ENCODE data around the gene MYLK. TPM values are rescaled to one million over a fixed set of nuclear protein-coding genes. Genes with fewer than 3 reads are reported as not detected.

Gene MYLK
- total and polyA plus RNA-seq, 9 of the 15 experiments (the other 6 are each of a cell fraction or from before 2014, with no cell fraction given), result 0.11 to 0.53 (median 0.18) TPM; not detected in 2

DNA sequence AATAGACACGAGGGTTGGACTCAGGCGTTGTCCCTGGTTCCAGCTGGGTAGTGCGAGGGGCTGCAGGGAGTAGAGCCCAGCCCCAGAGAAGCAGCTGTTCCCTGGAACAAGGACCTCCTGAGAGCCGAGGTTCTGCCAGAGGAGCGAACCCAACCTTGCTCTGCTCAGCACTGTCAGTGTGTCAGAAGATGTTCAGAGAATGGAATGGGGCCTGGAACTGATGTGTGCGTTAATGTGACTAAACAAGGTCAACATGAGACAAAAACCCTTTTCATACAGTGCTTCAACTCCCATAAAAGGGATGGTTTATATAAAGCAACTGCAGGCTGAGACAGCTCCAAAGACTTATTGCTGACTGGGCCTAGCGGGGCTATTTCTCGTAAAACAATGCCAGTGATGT lies 263.8 kb downstream of the MYLK start (continued):
- TF ChIP-seq, protein P1, sequence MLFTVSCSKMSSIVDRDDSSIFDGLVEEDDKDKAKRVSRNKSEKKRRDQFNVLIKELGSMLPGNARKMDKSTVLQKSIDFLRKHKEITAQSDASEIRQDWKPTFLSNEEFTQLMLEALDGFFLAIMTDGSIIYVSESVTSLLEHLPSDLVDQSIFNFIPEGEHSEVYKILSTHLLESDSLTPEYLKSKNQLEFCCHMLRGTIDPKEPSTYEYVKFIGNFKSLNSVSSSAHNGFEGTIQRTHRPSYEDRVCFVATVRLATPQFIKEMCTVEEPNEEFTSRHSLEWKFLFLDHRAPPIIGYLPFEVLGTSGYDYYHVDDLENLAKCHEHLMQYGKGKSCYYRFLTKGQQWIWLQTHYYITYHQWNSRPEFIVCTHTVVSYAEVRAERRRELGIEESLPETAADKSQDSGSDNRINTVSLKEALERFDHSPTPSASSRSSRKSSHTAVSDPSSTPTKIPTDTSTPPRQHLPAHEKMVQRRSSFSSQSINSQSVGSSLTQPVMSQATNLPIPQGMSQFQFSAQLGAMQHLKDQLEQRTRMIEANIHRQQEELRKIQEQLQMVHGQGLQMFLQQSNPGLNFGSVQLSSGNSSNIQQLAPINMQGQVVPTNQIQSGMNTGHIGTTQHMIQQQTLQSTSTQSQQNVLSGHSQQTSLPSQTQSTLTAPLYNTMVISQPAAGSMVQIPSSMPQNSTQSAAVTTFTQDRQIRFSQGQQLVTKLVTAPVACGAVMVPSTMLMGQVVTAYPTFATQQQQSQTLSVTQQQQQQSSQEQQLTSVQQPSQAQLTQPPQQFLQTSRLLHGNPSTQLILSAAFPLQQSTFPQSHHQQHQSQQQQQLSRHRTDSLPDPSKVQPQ (CRISPR knock-in tag; IDR thresholded peaks at IDR 0.05; ENCODE audit: borderline replicate concordance), result no peak
- no peak for TF ChIP-seq SMAD4 (CRISPR knock-in tag; conservative IDR thresholded peaks at IDR 0.05)

- H3K4me2 ChIP-seq (ENCODE audit: insufficient read depth, low read length), result no peak overlapping the region
- peaks cover 0 to 18% of the 10 kb centered on the region in 2 experiments; a peak in 4 of 5 replicates for H3K4me1 ChIP-seq (replicated peaks in 1 of 2; ENCODE audit: control insufficient read depth in 2 of 2, insufficient read depth in 2 of 2, low read length in 2 of 2)
- intact Hi-C loops (cut with micrococcal nuclease), result loop anchor here (2.0 kb wide), 1 partner anchor 34 kb away; the partner anchor contains the start of gene HACD2
- H3K9ac ChIP-seq (ENCODE audit: insufficient read depth in 1 of 2, low read depth in 2 of 2, low read length in 2 of 2), result no peak overlapping the region
- WGBS (ENCODE audit: insufficient coverage, low coverage, missing lambda C conversion rate), result 33% methylated on average over 5 of the region's 5 CpGs
- no peak for FAIRE-seq
- H3K4me3 ChIP-seq, result no peak overlapping the region
- H3K79me2 ChIP-seq (ENCODE audit: control insufficient read depth, insufficient read depth, low read length), result no peaks in the 10 kb centered on the region
- peak; percentile 31; the same call in 2 of the 3 replicates for ATAC-seq
- TF ChIP-seq, protein P2, sequence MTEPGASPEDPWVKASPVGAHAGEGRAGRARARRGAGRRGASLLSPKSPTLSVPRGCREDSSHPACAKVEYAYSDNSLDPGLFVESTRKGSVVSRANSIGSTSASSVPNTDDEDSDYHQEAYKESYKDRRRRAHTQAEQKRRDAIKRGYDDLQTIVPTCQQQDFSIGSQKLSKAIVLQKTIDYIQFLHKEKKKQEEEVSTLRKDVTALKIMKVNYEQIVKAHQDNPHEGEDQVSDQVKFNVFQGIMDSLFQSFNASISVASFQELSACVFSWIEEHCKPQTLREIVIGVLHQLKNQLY (CRISPR knock-in tag; conservative IDR thresholded peaks at IDR 0.05), result no peak
- TF ChIP-seq NFIX (CRISPR knock-in tag; IDR thresholded peaks at IDR 0.05; ENCODE audit: low read depth), result peak; percentile 70
- peak; percentile 51; the same call in 1 of the 2 replicates for TF ChIP-seq SPI1 (IDR thresholded peaks at IDR 0.05; ENCODE audit: borderline replicate concordance, low read depth, low read length)
- TF ChIP-seq NFIC (IDR thresholded peaks at IDR 0.05), result peak; percentile 91
- BruUV-seq (replicated peaks), result no TSS peak
- in situ Hi-C loops (cut with MboI), result no loop called here
- H3K27ac ChIP-seq (ENCODE audit: extremely low read depth, low read depth, low read length), result no peak overlapping the region
- peaks cover 0 to 5% of the 10 kb centered on the region in 2 experiments; a peak in 1 of 5 replicates for H3K27me3 ChIP-seq (ENCODE audit: control insufficient read depth in 2 of 2, insufficient read depth in 2 of 2, low read length in 2 of 2)
- POLR2A ChIA-PET, result interaction anchor here (0.6 to 1.5 kb wide), 4 partner anchors 17 to 310 kb away, joined by 3 read pairs; no protein-coding TSS in a partner anchor
- H3K36me3 ChIP-seq (ENCODE audit: control insufficient read depth, insufficient read depth, low read length), result no peaks in the 10 kb centered on the region
- CTCF ChIA-PET (ENCODE audit: low intra/inter-chr PET ratio), result no interaction called here
- no peaks in the 10 kb centered on the region for H3K9me3 ChIP-seq (replicated peaks; ENCODE audit: control insufficient read depth, insufficient read depth, low read depth, low read length)
- no peak overlapping the region for H2AFZ ChIP-seq (ENCODE audit: low read depth, low read length)
- peak in 1 of 4 experiments; percentile 29 for DNase-seq (ENCODE audit: extremely low read depth in 1 of 4, low spot score in 3 of 4)
- no peaks in the 10 kb centered on the region for H3K9me1 ChIP-seq (ENCODE audit: control insufficient read depth, insufficient read depth, low read length)
- H4K20me1 ChIP-seq (replicated peaks; ENCODE audit: control insufficient read depth, insufficient read depth, low read length), result no peaks in the 10 kb centered on the region; the same call in 1 of the 2 replicates
These were observed 265.2 kb downstream of the MYLK start for GRCh38 chr3:123618768-123619484.

Measured in K562 (cell line).